ENCODE data around the gene RASL11A.
"Not testable (repeated sequence)": the region's sequence is repeated elsewhere in the genome, so short reads cannot be mapped to it uniquely, and the experiment has no call there.

RASL11A gene

GRCh38 chr13:27266917-27267316 is 3.7 kb upstream of the RASL11A start:
- intact Hi-C loops (cut with DNase I): no loop called here

GRCh38 chr13:27267596-27267995 is 3.0 kb upstream of the RASL11A start:
- intact Hi-C loops (cut with DNase I): no loop called here
- DNase-seq: no peak

More at GRCh38 chr13:27266917-27267316, 3.7 kb upstream of the RASL11A start:
- DNase-seq: no peak

GRCh38 chr13:27269114-27269665 is 1.4 kb upstream of the RASL11A start:
- intact Hi-C loops (cut with DNase I): no loop called here

DNA sequence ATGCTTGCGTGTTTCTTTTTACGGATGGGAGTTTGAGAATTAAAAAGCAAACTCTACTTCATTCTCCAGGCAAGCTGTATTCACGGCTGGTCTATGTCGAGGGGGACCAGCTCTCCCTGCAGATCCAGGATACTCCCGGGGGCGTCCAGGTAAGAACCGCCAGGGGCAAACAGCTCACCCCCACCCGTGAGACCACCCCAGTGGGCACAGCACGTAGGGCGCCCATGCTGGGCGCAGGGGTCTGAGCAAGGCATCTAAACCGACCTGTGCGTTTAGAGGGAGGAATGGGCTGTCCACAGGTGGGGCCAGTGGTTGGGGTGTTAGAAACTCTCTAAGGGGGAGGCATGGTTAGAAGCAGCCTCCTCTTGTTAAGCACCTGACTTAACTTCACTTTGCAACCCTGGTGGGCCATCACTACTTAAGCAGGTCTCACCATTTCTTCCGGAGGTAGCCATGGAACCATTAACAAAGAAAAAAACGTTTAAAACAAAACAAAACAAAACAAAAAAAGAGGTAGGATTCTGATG is 1.0 kb downstream of the RASL11A start:
- no peak for DNase-seq
- intact Hi-C loops (cut with DNase I): loop anchor here (2.0 to 5.0 kb wide), 3 partner anchors 21 to 99 kb away; partner anchors contain the start of genes RPL21 and USP12

More at GRCh38 chr13:27269114-27269665, 1.4 kb upstream of the RASL11A start:
- DNase-seq: peak in 1 of 10 donors; percentile 25

GRCh38 chr13:27273658-27274425 is 3.2 kb downstream of the RASL11A start:
- intact Hi-C loops (cut with DNase I): loop anchor here (5.0 kb wide), 2 partner anchors 83 to 102 kb away; partner anchors contain the start of gene USP12
- DNase-seq: no peak

DNA sequence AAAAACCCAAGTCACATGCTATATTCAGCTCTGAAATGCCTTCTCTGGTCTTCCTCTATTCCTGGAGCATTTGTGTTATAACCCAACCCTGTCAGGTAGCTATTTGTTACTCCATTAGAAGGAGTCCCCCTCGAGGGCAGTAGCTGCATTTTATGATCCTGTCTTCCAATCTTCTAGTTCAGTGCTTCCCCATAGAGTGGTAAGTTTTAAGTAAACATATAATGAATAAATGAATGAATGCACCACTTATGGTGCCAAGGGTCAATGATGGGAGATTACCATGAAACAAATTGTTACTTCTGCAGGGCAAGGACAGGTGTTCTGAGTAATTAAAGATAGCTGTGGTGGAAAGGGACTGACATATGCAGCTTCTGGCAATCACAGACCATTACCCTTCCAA is 4.0 kb downstream of the RASL11A start:
- intact Hi-C loops (cut with DNase I): loop anchor here (5.0 kb wide), 2 partner anchors 83 to 102 kb away; partner anchors contain the start of gene USP12
- no peak for DNase-seq

GRCh38 chr13:27276188-27276587 is 5.6 kb downstream of the RASL11A start:
- intact Hi-C loops (cut with DNase I): no loop called here
- no peak for DNase-seq

DNA sequence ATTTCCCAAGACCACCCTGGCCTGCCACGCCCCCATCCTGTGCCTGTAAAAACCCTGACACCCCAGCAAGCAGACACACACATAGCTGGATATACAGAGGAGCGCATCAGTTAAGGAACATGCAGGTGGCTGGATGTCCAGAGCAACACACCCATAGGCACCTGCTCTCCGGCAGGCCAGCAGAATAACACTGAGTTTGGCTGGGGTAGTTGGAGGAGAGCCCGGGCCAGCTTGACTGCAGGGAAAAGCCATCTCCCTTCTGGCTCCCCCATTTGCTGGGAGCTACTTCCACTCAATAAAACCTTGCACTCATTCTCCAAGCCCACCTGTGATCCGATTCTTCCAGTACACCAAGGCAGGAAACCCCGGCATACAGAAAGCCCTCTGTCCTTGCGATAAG is 8.9 kb downstream of the RASL11A start:
- no peak for DNase-seq
- intact Hi-C loops (cut with DNase I): no loop called here

DNA sequence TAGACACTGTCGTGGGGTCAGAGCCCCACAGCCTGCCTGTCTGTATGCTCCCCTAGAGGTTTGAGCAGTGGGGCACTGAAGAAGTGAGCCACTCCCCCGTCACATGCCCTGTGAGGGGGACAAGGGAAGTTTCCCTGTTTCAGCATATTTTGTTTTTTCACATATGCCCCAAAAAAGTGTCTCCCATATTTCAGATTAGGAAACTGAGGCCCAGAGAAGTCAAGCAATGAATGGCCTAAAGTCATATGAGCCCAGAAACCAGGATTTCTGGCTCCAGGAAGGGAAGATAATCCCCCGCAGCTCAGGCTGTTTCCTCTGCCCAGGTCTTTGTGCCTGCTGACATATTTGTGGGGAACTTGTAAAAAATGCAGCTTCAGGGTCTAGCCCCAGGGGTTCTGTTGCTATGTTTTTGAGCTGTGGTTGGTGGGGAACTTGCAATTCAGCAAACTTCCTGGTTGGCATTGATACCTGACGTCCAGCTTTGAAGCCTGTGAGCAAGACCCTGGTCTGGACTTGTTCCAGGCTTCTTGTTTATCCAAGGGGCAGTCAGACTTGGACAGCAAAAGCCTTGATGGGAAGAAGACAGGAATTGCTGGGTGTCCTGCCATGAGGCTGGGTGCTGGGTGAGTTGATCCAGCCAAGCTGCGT is 9.5 kb downstream of the RASL11A start:
- intact Hi-C loops (cut with DNase I): loop anchor here (5.0 kb wide), 1 partner anchor 293 kb away; no protein-coding TSS in a partner anchor
- no peak for DNase-seq

DNA sequence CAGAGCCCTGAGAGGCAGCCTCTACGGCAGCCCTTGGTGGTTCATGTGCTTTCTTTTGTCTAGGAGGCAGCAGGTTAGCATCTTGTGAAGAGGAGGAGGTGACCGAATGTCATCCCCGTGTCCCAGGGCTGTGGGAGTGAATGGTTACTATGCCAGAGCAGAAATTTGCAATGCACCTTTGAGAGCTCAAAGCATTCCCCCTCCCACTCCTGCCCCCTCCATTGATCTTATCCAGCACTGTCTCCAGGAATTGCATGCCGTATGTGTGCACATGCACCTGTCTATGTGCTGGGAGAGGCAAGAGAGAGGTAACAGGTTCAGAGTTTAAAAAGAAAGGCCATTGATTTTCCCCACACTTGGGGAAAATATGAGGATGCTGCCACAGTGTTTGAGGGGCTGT is 10.2 kb downstream of the RASL11A start:
- DNase-seq: no peak
- intact Hi-C loops (cut with DNase I): loop anchor here (5.0 kb wide), 1 partner anchor 294 kb away; no protein-coding TSS in a partner anchor

- intact Hi-C loops (cut with DNase I): loop anchor here (5.0 kb wide), 1 partner anchor 294 kb away; no protein-coding TSS in a partner anchor
- no peak for DNase-seq
Observed at GRCh38 chr13:27281420-27281819, 10.8 kb downstream of the RASL11A start.

- intact Hi-C loops (cut with DNase I): loop anchor here (5.0 kb wide), 1 partner anchor 297 kb away; no protein-coding TSS in a partner anchor
- DNase-seq: peak in 4 of 10 donors; percentile 27 to 91 (median 68)
Observed at GRCh38 chr13:27283906-27284493, 13.4 kb downstream of the RASL11A start.

DNA sequence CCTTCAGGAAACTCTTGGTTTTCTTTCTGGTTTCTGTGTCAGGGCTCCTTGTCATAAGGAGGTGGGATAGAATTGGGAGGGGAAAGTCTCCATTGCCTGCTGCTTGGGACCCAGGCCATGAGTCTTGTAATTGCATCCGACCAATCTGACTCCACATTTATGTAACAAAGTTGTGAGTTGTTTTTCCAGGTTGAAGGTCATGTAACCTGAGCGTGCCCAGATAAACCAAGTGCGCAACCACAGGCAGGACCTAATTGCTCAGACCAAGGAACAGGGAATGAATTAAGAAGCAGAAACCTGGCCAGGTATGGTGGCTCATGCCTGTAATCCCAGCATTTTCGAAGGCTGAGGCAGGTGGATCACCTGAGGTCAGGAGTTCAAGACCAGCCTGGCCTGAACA is 17.8 kb downstream of the RASL11A start:
- DNase-seq: no peak
- intact Hi-C loops (cut with DNase I): no loop called here

DNA sequence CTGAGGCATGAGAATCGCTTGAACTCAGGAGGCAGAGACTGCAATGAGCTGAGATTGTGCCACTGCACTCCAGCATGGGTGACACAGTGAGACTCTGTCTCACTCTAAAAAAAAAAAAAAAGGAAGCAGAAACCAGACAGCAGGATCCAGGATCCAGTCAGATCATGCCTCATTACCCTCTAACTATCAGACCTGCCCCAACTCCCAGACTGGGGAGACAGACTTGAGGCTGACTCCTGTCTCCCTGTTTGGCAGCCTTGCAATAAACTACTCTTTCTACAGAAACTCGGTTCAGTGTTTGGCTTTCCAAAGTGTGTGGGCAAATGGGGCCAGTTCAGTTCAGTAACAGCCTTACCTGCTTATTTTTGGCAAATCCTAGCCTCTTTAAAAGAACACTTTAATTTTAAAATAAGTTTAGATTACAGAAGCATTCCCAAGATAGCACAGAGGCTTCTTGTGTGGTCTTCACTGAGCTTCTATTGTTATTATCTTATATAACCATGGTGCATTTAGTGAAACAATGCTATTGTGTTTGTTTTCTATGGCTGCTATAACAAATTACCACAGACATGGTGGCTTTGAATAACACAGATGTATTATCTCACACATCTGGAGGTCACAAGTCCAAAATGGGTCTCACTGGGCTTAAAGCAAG is 18.5 kb downstream of the RASL11A start:
- intact Hi-C loops (cut with DNase I): no loop called here

GRCh38 chr13:27290715-27291114 is 20.1 kb downstream of the RASL11A start:
- intact Hi-C loops (cut with DNase I): no loop called here
- DNase-seq: no peak

More for the DNA sequence above, 18.5 kb downstream of the RASL11A start:
- no peak for DNase-seq

DNA sequence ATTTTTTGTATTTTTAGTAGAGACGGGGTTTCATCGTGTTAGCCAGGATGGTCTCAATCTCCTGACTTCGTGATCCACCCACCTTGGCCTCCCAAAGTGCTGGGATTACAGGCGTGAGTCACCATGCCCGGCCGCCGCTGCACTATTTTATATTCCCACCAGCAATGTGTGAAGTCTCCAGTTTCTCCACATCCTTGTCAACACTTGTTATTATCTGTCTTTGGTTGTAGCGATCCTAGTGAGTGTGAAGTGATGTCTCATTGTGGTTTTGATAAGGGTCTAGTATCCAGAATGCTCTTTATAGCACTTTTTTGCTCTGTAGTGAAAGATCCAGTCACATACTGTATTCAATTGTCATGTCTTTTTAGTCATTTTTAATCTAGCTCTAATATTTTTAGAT is 21.3 kb downstream of the RASL11A start:
- DNase-seq; intact Hi-C loops (cut with DNase I): not testable (repeated sequence)

DNA sequence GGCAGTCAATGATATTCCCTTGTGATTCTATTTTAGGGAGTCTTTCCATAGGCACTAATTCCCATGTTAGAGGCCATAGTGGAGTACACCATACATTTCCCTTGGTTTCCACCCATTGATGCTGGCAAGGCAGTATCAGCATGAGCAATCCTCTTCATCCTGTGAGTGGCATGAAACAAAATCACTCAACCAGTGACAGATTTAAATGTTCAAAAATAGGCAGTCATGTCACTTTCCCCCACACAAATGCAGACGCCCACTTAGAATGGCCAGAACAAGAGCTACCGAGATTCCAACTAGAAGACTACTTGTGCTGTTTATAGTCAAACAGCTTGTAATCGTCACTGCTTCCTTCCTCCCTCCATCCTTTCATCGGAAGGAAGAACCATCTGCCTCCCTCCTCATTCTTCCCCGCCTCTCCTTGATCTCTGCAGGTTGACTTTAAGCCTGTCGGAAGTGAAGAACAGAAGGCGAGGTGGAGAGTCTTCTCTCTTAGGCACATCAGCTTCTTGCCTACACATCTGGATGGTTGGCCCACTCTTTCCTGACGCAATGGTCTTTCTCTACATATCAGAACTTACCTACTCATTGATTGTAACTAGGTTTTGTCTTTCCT is 22.6 kb downstream of the RASL11A start:
- intact Hi-C loops (cut with DNase I): no loop called here
- no peak for DNase-seq

GRCh38 chr13:27293873-27294515 is 23.4 kb downstream of the RASL11A start:
- intact Hi-C loops (cut with DNase I): no loop called here
- DNase-seq: no peak

DNA sequence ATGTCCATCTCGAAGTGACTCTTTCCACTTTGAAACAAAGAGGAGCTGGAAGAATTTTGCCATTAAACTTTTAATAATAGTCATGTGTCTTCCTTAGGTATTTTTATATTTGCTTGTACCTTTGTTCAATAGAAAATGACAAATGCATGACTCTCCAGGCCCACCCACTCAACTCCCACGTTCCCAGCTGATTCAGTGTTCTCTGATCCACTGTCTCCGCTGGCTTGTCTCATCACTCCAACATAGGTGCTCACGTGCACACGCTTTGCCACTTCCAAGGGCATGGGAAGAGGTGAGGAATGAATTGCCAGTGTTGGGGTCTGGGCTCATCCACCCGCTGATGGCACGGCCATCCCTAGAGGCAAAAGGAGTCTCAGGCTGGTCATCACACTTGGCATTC is 24.5 kb downstream of the RASL11A start:
- intact Hi-C loops (cut with DNase I): no loop called here
- DNase-seq: no peak

Data from posterior cingulate gyrus (tissue), 11 donors.